Urinary bladder (tissue), 2 donors: ENCODE data around the gene SIKE1. TPM values are rescaled to one million over a fixed set of nuclear protein-coding genes. Genes with fewer than 3 reads are reported as not detected.

ENCODE experiments used
- polyA plus RNA-seq: library from polyadenylated mRNA; stranded (reverse); fragments of 200-250 nt; gene quantifications from one replicate; pipeline ENCODE4 v1.2.3, GENCODE V29; 2013
- small RNA-seq: library from RNA; depleted of rRNA; stranded (forward); fragments of <200 nt; gene quantifications from one replicate; pipeline ENCODE3, GENCODE V24; 2014
- total RNA-seq: library from RNA; depleted of rRNA; stranded (reverse); fragments of >200 nt; gene quantifications from one replicate; pipeline ENCODE4 v1.2.3, GENCODE V29; 2014
- donor health status: healthy.

The SIKE1 gene
- total and polyA plus RNA-seq, 2 donors, result 23.5 to 104 TPM

Small RNA genes within 50 kb of the gene (small RNA-seq; reads per million reads assigned to genes)
- gene RNY1P13, result not detected

Other genes starting within 250 kb of the SIKE1 start
- 43.0 TPM for gene BCAS2, start 199.1 kb downstream of the SIKE1 start, total RNA-seq
- 38.2 TPM for gene BCAS2, start 199.1 kb downstream of the SIKE1 start, polyA plus RNA-seq
- gene DENND2C, start 110.6 kb downstream of the SIKE1 start, total RNA-seq, result 8.8 TPM
- 1.9 TPM for gene DENND2C, start 110.6 kb downstream of the SIKE1 start, polyA plus RNA-seq
- gene AMPD1, start 85.1 kb downstream of the SIKE1 start, total RNA-seq, result 1.9 TPM
- not detected for gene AMPD1, start 85.1 kb downstream of the SIKE1 start, polyA plus RNA-seq
- gene NRAS, start 63.9 kb downstream of the SIKE1 start, total RNA-seq, result 46.5 TPM
- gene NRAS, start 63.9 kb downstream of the SIKE1 start, polyA plus RNA-seq, result 11.5 TPM
- 504 TPM for gene CSDE1, start 22.7 kb downstream of the SIKE1 start, total RNA-seq
- 357 TPM for gene CSDE1, start 22.7 kb downstream of the SIKE1 start, polyA plus RNA-seq
- not detected for gene SYCP1, start 74.2 kb upstream of the SIKE1 start, total RNA-seq
- gene SYCP1, start 74.2 kb upstream of the SIKE1 start, polyA plus RNA-seq, result not detected
- gene TSHB, start 249.1 kb upstream of the SIKE1 start, total RNA-seq, result not detected
- not detected for gene TSHB, start 249.1 kb upstream of the SIKE1 start, polyA plus RNA-seq